ENCODE results near the gene LRRC4C. TPM values are rescaled to one million over a fixed set of nuclear protein-coding genes. Genes with fewer than 3 reads are reported as not detected.
"Not testable (repeated sequence)": the region's sequence is repeated elsewhere in the genome, so short reads cannot be mapped to it uniquely, and the experiment has no call there.

LRRC4C gene
- total and polyA plus RNA-seq, 2 experiments from 2014 or later = not detected

DNA sequence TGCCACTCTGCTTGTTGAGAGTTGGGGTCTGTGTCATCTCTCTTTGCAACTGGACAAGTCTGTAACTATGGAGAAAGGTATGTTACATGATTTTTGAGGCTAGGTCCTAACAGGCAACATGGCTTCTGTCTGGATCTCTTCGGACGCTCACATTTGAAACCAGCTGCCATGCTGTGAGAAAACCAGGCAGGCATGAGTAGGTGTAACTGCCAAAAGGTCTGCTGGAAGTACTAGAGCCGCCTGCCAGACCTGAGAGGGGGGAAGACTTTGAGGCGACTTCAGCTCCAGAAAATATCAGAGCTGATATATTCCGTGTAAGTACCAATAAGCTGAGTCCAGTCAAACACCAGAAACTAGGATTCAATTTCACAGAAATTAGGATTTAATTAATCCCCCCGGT is 579.5 kb downstream of the LRRC4C start:
- H3K4me3 ChIP-seq = no peak overlapping the region
- no peak overlapping the region for H3K9ac ChIP-seq
- no peaks in the 10 kb centered on the region for H3K27me3 ChIP-seq (replicated peaks; ENCODE audit: insufficient read depth)
- H3F3A ChIP-seq (ENCODE audit: insufficient read depth) = no peaks in the 10 kb centered on the region
- no peaks in the 10 kb centered on the region for H3K36me3 ChIP-seq (ENCODE audit: low read depth)
- H2AFZ ChIP-seq = no peak overlapping the region
- TF ChIP-seq EZH2 (IDR thresholded peaks at IDR 0.05; ENCODE audit: insufficient read depth, poor library complexity, severe bottlenecking) = no peak
- no peak for TF ChIP-seq EZH2phosphoT487 (IDR thresholded peaks at IDR 0.05; ENCODE audit: insufficient read depth, low read depth)
- H3K27ac ChIP-seq = no peak overlapping the region
- no peaks in the 10 kb centered on the region for H3K4me1 ChIP-seq (ENCODE audit: insufficient read depth)
- DNase-seq = no peak
- no peak overlapping the region for H3K4me2 ChIP-seq (ENCODE audit: unreplicated experiment)
- 29% methylated on average over 6 of the region's 6 CpGs for WGBS, 2 experiments (ENCODE audit: low coverage in 1 of 2, low lambda C conversion rate in 2 of 2, missing lambda C conversion rate in 2 of 2)
- no peaks in the 10 kb centered on the region for H3K9me3 ChIP-seq (ENCODE audit: low read depth)
- no peaks in the 10 kb centered on the region for H3K79me2 ChIP-seq (ENCODE audit: insufficient read depth)
- in situ Hi-C loops (cut with MboI) = no loop called here
- H4K20me1 ChIP-seq (ENCODE audit: insufficient read depth) = no peaks in the 10 kb centered on the region
- no peaks in the 10 kb centered on the region for H3K9me2 ChIP-seq (ENCODE audit: insufficient read depth)

DNA sequence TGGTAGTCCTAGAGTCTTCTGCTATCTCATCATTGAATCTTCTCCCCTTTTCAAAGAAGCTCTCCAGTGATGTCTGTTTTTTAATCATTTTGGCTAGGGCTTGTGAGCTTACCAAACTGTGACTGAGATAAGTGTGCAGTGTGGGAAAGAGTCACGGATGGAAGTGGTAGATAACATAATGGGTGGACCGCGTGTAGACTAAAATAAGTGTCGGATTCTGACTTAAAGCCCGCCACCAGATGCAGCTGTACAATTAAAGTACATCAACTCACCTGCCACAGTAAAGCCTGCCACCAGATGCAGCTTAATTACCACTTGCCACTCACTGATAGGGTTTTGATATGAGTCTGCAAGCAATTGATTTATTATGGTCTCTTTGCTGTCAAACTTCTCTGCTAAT is 581.5 kb downstream of the LRRC4C start:
- Histone ChIP-seq H3K9ac (no peak overlapping the region), H3F3A (ENCODE audit: insufficient read depth) (no peaks in the 10 kb centered on the region), H4K20me1 (ENCODE audit: insufficient read depth) (no peaks in the 10 kb centered on the region), H3K9me3 (ENCODE audit: low read depth) (no peaks in the 10 kb centered on the region), H3K9me2 (ENCODE audit: insufficient read depth) (no peaks in the 10 kb centered on the region), H3K4me1 (ENCODE audit: insufficient read depth) (no peaks in the 10 kb centered on the region), H3K79me2 (ENCODE audit: insufficient read depth) (no peaks in the 10 kb centered on the region), H3K4me3 (no peak overlapping the region), H3K4me2 (ENCODE audit: unreplicated experiment) (no peak overlapping the region), H3K27me3 (replicated peaks; ENCODE audit: insufficient read depth) (no peaks in the 10 kb centered on the region), H2AFZ (no peak overlapping the region), H3K36me3 (ENCODE audit: low read depth) (no peaks in the 10 kb centered on the region), H3K27ac (no peak overlapping the region)
- no peak for DNase-seq
- in situ Hi-C loops (cut with MboI) = no loop called here
- 32 to 44% methylated on average over 5 of the region's 5 CpGs for WGBS, 2 experiments (ENCODE audit: low coverage in 1 of 2, low lambda C conversion rate in 2 of 2, missing lambda C conversion rate in 2 of 2)
- TF ChIP-seq EZH2phosphoT487 (IDR thresholded peaks at IDR 0.05; ENCODE audit: insufficient read depth, low read depth) = no peak
- TF ChIP-seq EZH2 (IDR thresholded peaks at IDR 0.05; ENCODE audit: insufficient read depth, poor library complexity, severe bottlenecking) = no peak

DNA sequence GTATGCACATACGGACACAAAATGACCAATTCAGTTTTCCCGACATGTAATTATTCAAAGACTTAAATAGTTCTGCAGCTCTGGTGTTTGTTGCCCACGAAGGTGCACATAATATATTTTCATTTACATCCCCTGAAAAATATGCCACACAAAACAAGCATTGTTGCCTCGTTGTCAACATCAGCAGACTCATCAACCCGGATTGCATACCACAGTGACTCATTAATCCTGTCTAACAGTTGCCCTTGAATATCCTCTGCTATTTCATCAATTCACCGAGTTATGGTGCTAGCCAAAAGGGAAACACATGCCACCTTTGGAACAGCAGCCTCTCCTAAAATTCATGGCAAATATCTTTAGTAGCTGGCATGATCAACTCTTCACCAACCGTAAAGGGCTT is 582.2 kb downstream of the LRRC4C start:
- H3K36me3 ChIP-seq (ENCODE audit: low read depth) = no peaks in the 10 kb centered on the region
- peak; percentile 2 for DNase-seq
- no peaks in the 10 kb centered on the region for H3K27me3 ChIP-seq (replicated peaks; ENCODE audit: insufficient read depth)
- 23 to 26% methylated on average over 7 of the region's 7 CpGs for WGBS, 2 experiments (ENCODE audit: low coverage in 1 of 2, low lambda C conversion rate in 2 of 2, missing lambda C conversion rate in 2 of 2)
- in situ Hi-C loops (cut with MboI) = no loop called here
- no peaks in the 10 kb centered on the region for H3F3A ChIP-seq (ENCODE audit: insufficient read depth)
- no peak overlapping the region for H3K4me3 ChIP-seq
- H3K79me2 ChIP-seq (ENCODE audit: insufficient read depth) = no peaks in the 10 kb centered on the region
- no peaks in the 10 kb centered on the region for H4K20me1 ChIP-seq (ENCODE audit: insufficient read depth)
- H3K27ac ChIP-seq = no peak overlapping the region
- H3K4me1 ChIP-seq (ENCODE audit: insufficient read depth) = no peaks in the 10 kb centered on the region
- no peak overlapping the region for H3K9ac ChIP-seq
- H2AFZ ChIP-seq = no peak overlapping the region
- TF ChIP-seq EZH2 (IDR thresholded peaks at IDR 0.05; ENCODE audit: insufficient read depth, poor library complexity, severe bottlenecking) (no peak), EZH2phosphoT487 (IDR thresholded peaks at IDR 0.05; ENCODE audit: insufficient read depth, low read depth) (no peak)
- H3K9me3 ChIP-seq (ENCODE audit: low read depth) = no peaks in the 10 kb centered on the region
- H3K9me2 ChIP-seq (ENCODE audit: insufficient read depth) = no peaks in the 10 kb centered on the region
- no peak overlapping the region for H3K4me2 ChIP-seq (ENCODE audit: unreplicated experiment)

- no peaks in the 10 kb centered on the region for H3K9me2 ChIP-seq (ENCODE audit: insufficient read depth)
- H3K27me3 ChIP-seq (replicated peaks; ENCODE audit: insufficient read depth) = no peaks in the 10 kb centered on the region
- in situ Hi-C loops (cut with MboI) = no loop called here
- H3K4me3 ChIP-seq = no peak overlapping the region
- H3F3A ChIP-seq (ENCODE audit: insufficient read depth) = no peaks in the 10 kb centered on the region
- TF ChIP-seq EZH2phosphoT487 (IDR thresholded peaks at IDR 0.05; ENCODE audit: insufficient read depth, low read depth) (no peak), EZH2 (IDR thresholded peaks at IDR 0.05; ENCODE audit: insufficient read depth, poor library complexity, severe bottlenecking) (no peak)
- H3K36me3 ChIP-seq (ENCODE audit: low read depth) = no peaks in the 10 kb centered on the region
- no peak for DNase-seq
- H3K9ac ChIP-seq = no peak overlapping the region
- H3K9me3 ChIP-seq (ENCODE audit: low read depth) = no peaks in the 10 kb centered on the region
- WGBS, 2 experiments (ENCODE audit: low coverage in 1 of 2, low lambda C conversion rate in 2 of 2, missing lambda C conversion rate in 2 of 2) = 0 to 2% methylated on average over 3 of the region's 3 CpGs
- no peak overlapping the region for H3K4me2 ChIP-seq (ENCODE audit: unreplicated experiment)
- no peaks in the 10 kb centered on the region for H3K79me2 ChIP-seq (ENCODE audit: insufficient read depth)
- no peaks in the 10 kb centered on the region for H3K4me1 ChIP-seq (ENCODE audit: insufficient read depth)
- no peak overlapping the region for H3K27ac ChIP-seq
- no peak overlapping the region for H2AFZ ChIP-seq
- H4K20me1 ChIP-seq (ENCODE audit: insufficient read depth) = no peaks in the 10 kb centered on the region
These were observed 591.3 kb downstream of the LRRC4C start for GRCh38 chr11:40867991-40868632.

GRCh38 chr11:40857754-40858153 is 601.7 kb downstream of the LRRC4C start:
- WGBS, 2 experiments (ENCODE audit: low coverage in 1 of 2, low lambda C conversion rate in 2 of 2, missing lambda C conversion rate in 2 of 2) = 0 to 17% methylated on average over 1 of the region's 1 CpG
- H3K36me3 ChIP-seq (ENCODE audit: low read depth); H3K4me3 ChIP-seq; H3K4me2 ChIP-seq (ENCODE audit: unreplicated experiment); H3K27me3 ChIP-seq (replicated peaks; ENCODE audit: insufficient read depth); H3K9ac ChIP-seq; H3K4me1 ChIP-seq (ENCODE audit: insufficient read depth); H2AFZ ChIP-seq; H3K9me3 ChIP-seq (ENCODE audit: low read depth); H4K20me1 ChIP-seq (ENCODE audit: insufficient read depth); H3F3A ChIP-seq (ENCODE audit: insufficient read depth); H3K9me2 ChIP-seq (ENCODE audit: insufficient read depth); H3K27ac ChIP-seq; H3K79me2 ChIP-seq (ENCODE audit: insufficient read depth); DNase-seq; in situ Hi-C loops (cut with MboI): not testable (repeated sequence)
